Measurements from ENCODE around the gene LRRC36. TPM values are rescaled to one million over a fixed set of nuclear protein-coding genes. Genes with fewer than 3 reads are reported as not detected.
A peak's percentile ranks its signal among the peaks of the same experiment; 100 is the strongest.

LRRC36 gene
- total RNA-seq, 6 experiments from 2014 or later, result not detected

DNA sequence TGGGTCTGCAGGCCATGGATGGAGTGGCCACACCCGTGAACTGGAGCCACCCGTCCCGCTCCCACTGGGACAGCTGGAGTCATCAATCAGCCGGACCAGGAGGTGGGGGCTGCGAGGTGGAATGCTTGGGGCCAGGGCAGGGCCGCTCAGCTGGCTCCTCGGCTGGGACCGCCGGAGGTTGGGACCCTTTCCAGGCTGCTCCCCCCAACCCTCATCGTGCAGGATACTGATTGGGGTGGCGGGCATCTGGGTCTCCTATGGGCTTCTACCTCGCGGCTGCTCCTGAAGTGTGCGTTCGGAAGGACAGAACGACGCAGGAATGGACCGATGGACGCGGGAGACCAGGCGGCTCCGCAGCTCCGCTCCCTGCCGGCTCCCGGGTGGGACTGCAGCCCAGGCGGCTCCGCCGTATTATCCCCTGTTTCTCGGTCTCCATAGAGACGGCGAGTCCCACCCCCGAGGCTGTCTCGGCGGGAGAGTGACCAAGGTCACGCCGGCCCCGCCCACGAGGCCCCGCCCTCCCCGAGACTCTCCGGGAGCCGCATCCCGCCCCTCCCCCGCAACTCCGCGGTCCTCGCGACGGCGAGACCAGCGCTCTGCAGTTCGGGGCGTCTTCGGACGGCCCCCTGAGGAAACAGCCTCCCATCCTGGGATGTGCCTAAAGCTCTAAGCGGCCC is 66.6 kb downstream of the LRRC36 start, which contains the start of gene TPPP3:
Gene TPPP3 (minus strand): TSS at position 388 of the 677 bp plus-strand sequence. CDS start 2,387 bp downstream, outside the sequence.
- H3K4me3 Mint-ChIP-seq, result peak within 1 kb of the TSS; percentile 5
- peaks cover 20% of the 10 kb centered on the region for H3K27me3 Mint-ChIP-seq (ENCODE audit: insufficient read depth)
- no peaks in the 10 kb centered on the region for H3K36me3 Mint-ChIP-seq (ENCODE audit: low read depth)
- H3K4me1 Mint-ChIP-seq (ENCODE audit: low read depth), result no peaks in the 10 kb centered on the region
- TF ChIP-seq, protein P1, sequence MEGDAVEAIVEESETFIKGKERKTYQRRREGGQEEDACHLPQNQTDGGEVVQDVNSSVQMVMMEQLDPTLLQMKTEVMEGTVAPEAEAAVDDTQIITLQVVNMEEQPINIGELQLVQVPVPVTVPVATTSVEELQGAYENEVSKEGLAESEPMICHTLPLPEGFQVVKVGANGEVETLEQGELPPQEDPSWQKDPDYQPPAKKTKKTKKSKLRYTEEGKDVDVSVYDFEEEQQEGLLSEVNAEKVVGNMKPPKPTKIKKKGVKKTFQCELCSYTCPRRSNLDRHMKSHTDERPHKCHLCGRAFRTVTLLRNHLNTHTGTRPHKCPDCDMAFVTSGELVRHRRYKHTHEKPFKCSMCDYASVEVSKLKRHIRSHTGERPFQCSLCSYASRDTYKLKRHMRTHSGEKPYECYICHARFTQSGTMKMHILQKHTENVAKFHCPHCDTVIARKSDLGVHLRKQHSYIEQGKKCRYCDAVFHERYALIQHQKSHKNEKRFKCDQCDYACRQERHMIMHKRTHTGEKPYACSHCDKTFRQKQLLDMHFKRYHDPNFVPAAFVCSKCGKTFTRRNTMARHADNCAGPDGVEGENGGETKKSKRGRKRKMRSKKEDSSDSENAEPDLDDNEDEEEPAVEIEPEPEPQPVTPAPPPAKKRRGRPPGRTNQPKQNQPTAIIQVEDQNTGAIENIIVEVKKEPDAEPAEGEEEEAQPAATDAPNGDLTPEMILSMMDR (IDR thresholded peaks at IDR 0.05), result peak; percentile 77
- no peaks in the 10 kb centered on the region for H3K9me3 Mint-ChIP-seq
- H3K27ac Mint-ChIP-seq, result 0 out of 2 replicates have a peak within 1 kb of the TSS, but pooled peaks have one; percentile 26
- DNase-seq, result peak; percentile 62

DNA sequence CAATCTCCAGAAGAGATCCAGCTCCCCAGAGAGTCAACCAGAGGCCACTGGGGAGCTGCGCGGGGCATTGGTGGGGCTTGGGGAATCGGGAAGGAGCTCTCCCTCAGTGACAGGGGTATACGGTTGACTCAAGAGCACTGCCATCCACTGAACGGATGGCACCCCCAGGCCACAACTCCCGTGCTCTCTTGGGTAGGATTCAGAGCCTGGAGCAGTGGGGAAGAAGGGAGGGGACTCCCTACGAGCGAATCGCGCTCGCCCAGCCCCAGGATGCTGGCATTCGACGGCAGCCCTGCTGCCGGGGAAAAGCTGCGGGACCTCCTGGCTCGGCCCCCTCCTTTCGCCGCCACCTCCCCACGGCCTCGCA is 67.2 kb downstream of the LRRC36 start:
- Mint-ChIP-seq H3K27me3 (ENCODE audit: insufficient read depth) (peaks cover 17% of the 10 kb centered on the region), H3K27ac (no peak overlapping the region), H3K4me1 (ENCODE audit: low read depth) (no peaks in the 10 kb centered on the region), H3K9me3 (no peaks in the 10 kb centered on the region), H3K4me3 (peak overlapping the region; percentile 5; the same call in 1 of the 2 replicates), H3K36me3 (ENCODE audit: low read depth) (no peaks in the 10 kb centered on the region)
- TF ChIP-seq, protein P1 (IDR thresholded peaks at IDR 0.05), result no peak
- DNase-seq, result no peak

DNA sequence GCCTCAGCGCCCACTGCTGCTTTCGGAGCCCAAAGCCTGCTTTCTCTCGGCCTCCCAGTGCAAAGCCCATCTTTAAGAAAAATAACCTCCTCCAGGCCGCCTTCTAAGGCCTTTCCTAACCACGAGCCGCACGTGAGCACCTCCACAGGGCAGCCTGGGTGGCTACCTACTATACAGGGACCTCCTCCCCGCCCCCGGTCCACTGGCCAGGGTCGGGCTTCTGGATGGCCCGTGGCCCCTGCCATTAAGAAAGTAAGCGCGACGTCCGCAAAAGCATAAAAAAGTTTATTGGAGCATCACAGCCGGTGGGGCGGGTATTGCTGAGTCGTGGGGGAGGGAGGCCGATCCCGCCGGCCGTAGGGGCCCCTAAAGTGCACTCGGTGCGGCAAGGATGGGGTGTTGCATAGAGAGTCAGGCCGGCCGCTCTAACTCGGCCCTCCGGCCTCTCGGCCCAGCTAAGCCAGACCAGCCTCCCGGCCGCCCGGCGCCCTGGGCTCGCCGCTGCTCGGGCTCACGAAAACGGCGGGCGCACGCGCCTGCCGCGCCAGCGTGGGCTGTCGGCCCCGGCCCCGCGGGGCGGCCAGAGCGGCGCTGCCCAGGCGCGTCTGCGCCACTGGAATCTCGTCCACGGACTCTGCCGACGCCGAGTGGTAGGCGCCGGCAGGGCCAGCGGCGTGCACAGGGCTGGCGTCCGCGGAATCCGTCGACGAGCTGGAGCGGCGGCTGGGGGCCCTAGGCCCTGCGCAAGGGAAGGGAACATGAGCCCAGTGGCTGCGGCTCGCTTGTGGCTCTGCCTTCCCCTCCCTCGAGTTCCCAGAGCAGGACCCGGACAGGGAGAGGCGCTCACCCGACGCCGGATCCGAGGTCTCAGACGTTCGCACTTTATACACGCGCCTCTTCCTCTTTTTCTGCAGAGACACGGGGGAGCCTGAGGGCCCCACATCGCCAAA is 67.8 kb downstream of the LRRC36 start:
- no peak overlapping the region for H3K27ac Mint-ChIP-seq
- H3K4me3 Mint-ChIP-seq, result peak overlapping the region; percentile 5
- no peaks in the 10 kb centered on the region for H3K36me3 Mint-ChIP-seq (ENCODE audit: low read depth)
- peaks cover 16% of the 10 kb centered on the region for H3K27me3 Mint-ChIP-seq (ENCODE audit: insufficient read depth)
- H3K4me1 Mint-ChIP-seq (ENCODE audit: low read depth), result no peaks in the 10 kb centered on the region
- no peak for DNase-seq
- H3K9me3 Mint-ChIP-seq, result no peaks in the 10 kb centered on the region
- TF ChIP-seq, protein P1 (IDR thresholded peaks at IDR 0.05), result no peak

DNA sequence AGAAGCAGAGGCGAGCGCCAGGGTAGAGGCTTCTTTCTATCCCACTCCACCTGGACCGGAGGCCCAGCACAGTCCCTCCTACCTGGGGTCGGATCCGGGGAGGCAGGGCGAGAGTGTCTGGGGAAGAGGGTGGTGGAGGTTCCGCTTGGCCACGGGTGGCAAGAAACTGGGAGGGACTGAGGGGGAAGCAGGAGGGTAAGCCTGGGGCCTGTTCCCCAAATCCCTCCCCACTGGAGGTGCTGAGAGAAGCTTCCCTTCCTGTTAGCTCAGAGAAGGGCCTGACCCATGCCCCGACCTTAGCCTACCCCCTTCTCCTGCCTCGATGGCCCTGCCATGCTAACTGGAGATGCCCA is 68.5 kb downstream of the LRRC36 start:
- Mint-ChIP-seq H3K36me3 (ENCODE audit: low read depth) (no peaks in the 10 kb centered on the region), H3K27ac (no peak overlapping the region), H3K9me3 (no peaks in the 10 kb centered on the region), H3K4me1 (ENCODE audit: low read depth) (no peaks in the 10 kb centered on the region), H3K27me3 (ENCODE audit: insufficient read depth) (peaks cover 10% of the 10 kb centered on the region), H3K4me3 (no peak overlapping the region)
- TF ChIP-seq, protein P1 (IDR thresholded peaks at IDR 0.05), result no peak
- DNase-seq, result no peak

DNA sequence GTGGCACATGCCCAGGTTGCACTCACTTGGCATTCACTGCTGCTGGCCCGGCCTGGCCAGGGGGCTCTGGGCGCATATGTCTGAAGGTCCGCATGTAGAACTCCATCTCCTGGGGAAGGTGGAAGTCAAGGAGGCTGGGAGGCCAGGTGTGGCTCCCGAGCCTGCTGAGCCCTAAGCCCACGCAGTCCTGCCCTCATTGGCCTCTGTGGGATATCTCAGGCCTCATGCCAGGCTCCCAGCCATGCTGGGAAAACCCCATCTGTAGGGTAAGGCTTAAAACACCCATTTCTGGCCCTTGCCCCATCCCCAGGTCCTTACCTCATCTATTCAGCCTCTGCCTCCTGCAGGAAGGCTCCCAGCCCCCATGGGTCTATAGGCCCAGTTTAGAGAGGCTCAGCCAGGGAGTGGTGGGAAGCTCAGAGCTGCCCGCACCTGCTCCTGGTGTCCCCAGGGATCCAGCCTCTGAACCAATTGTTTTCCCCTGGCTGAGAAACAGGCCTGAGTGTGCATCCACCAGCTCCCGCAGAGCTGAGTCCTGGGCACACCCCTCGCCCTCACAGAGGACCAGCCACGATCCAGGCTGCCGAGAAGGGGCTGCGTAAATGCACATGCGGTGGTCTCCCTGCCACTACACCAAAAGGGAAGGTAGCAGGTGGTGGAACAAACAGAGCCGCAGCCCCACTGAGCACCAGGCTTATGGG is 69.0 kb downstream of the LRRC36 start:
- H3K4me1 Mint-ChIP-seq (ENCODE audit: low read depth), result no peaks in the 10 kb centered on the region
- DNase-seq, result no peak
- TF ChIP-seq, protein P1 (IDR thresholded peaks at IDR 0.05), result no peak
- H3K36me3 Mint-ChIP-seq (ENCODE audit: low read depth), result no peaks in the 10 kb centered on the region
- H3K27ac Mint-ChIP-seq, result no peak overlapping the region
- peaks cover 9% of the 10 kb centered on the region for H3K27me3 Mint-ChIP-seq (ENCODE audit: insufficient read depth)
- no peak overlapping the region for H3K4me3 Mint-ChIP-seq
- no peaks in the 10 kb centered on the region for H3K9me3 Mint-ChIP-seq
